Epithelial cell of umbilical artery (primary cell): ENCODE data around the gene FRMD4B. TPM values are rescaled to one million over a fixed set of nuclear protein-coding genes. Genes with fewer than 3 reads are reported as not detected.

Source experiments
- total RNA-seq: library from RNA; depleted of rRNA; stranded (reverse); fragments of >200 nt; gene quantifications from 2 replicates; pipeline ENCODE4 v1.2.3, GENCODE V29; 2014

The FRMD4B gene
- 93.6 and 108 TPM in 2 replicates for total RNA-seq

GRCh38 chr3:69385723-69386555 is at the start of gene FRMD4B:
FRMD4B (minus strand) TSS chr3:69386088; CDS start chr3:69385989, 99 bp downstream.

GRCh38 chr3:69122403-69122802 is 263.5 kb downstream of the FRMD4B start, which contains the start of gene LMOD3:
LMOD3 (minus strand) TSS chr3:69122595; CDS start chr3:69122386, 209 bp downstream.

